ENCODE measurements around the gene FNDC11.
"Not testable (repeated sequence)": the region's sequence is repeated elsewhere in the genome, so short reads cannot be mapped to it uniquely, and the experiment has no call there.

The FNDC11 gene, protein sequence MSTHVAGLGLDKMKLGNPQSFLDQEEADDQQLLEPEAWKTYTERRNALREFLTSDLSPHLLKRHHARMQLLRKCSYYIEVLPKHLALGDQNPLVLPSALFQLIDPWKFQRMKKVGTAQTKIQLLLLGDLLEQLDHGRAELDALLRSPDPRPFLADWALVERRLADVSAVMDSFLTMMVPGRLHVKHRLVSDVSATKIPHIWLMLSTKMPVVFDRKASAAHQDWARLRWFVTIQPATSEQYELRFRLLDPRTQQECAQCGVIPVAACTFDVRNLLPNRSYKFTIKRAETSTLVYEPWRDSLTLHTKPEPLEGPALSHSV

GRCh38 chr20:63553933-63554290 is at the start of gene FNDC11:
Gene FNDC11, plus strand, starts transcription at chr20:63554159. Its CDS starts 1,505 bp downstream, at chr20:63555664.
- H3K36me3 Mint-ChIP-seq (ENCODE audit: low read depth): no peaks in the 10 kb centered on the region
- peaks cover 19% of the 10 kb centered on the region for H3K27me3 Mint-ChIP-seq (ENCODE audit: low read depth)
- peak within 1 kb of the TSS; percentile 73 for H3K4me3 Mint-ChIP-seq
- H3K27ac Mint-ChIP-seq: peak within 1 kb of the TSS; percentile 84
- peaks cover 12% of the 10 kb centered on the region for H3K4me1 Mint-ChIP-seq (ENCODE audit: low read depth)
- H3K9me3 Mint-ChIP-seq: no peaks in the 10 kb centered on the region
- DNase-seq (ENCODE audit: low spot score): peak; percentile 49

GRCh38 chr20:63504642-63505041 is 49.3 kb upstream of the FNDC11 start:
- Mint-ChIP-seq H3K36me3 (ENCODE audit: low read depth) (no peaks in the 10 kb centered on the region), H3K4me1 (ENCODE audit: low read depth) (peaks cover 4% of the 10 kb centered on the region)

GRCh38 chr20:63505281-63505680 is 48.7 kb upstream of the FNDC11 start:
- peaks cover 29% of the 10 kb centered on the region for H3K27me3 Mint-ChIP-seq (ENCODE audit: low read depth)
- no peaks in the 10 kb centered on the region for H3K36me3 Mint-ChIP-seq (ENCODE audit: low read depth)
- peaks cover 3% of the 10 kb centered on the region for H3K9me3 Mint-ChIP-seq
- peaks cover 4% of the 10 kb centered on the region for H3K4me1 Mint-ChIP-seq (ENCODE audit: low read depth)
- H3K27ac Mint-ChIP-seq: no peak overlapping the region
- H3K4me3 Mint-ChIP-seq: no peak overlapping the region
- DNase-seq (ENCODE audit: low spot score): no peak

More at GRCh38 chr20:63504642-63505041, 49.3 kb upstream of the FNDC11 start:
- no peak overlapping the region for H3K27ac Mint-ChIP-seq
- H3K4me3 Mint-ChIP-seq: no peak overlapping the region
- DNase-seq (ENCODE audit: low spot score): no peak
- peaks cover 3% of the 10 kb centered on the region for H3K9me3 Mint-ChIP-seq
- H3K27me3 Mint-ChIP-seq (ENCODE audit: low read depth): peaks cover 25% of the 10 kb centered on the region

DNA sequence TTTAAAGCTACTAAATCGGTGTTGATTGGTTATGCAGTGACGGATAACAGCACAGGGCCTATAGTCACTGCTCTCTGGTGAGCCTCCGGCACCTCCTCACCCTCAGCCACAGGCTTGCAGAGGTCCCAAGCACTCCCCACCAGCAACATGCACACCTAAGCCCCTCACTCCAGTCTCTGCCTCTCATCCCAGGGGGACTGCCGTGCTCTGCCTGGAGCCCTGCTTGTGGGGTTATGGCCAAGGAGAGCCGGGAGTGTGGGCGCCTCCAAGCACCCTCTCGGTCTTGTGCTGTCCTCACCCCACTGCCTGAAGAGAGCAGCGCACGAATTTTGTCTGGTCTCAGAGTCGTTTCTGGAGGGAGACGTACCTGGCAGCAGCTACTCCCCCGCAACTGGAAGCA is 48.2 kb upstream of the FNDC11 start:
- Mint-ChIP-seq H3K36me3 (ENCODE audit: low read depth) (no peaks in the 10 kb centered on the region), H3K4me1 (ENCODE audit: low read depth) (peaks cover 4% of the 10 kb centered on the region), H3K9me3 (peaks cover 3% of the 10 kb centered on the region), H3K27ac (no peak overlapping the region), H3K27me3 (ENCODE audit: low read depth) (peaks cover 30% of the 10 kb centered on the region), H3K4me3 (no peak overlapping the region)
- DNase-seq (ENCODE audit: low spot score): no peak

DNA sequence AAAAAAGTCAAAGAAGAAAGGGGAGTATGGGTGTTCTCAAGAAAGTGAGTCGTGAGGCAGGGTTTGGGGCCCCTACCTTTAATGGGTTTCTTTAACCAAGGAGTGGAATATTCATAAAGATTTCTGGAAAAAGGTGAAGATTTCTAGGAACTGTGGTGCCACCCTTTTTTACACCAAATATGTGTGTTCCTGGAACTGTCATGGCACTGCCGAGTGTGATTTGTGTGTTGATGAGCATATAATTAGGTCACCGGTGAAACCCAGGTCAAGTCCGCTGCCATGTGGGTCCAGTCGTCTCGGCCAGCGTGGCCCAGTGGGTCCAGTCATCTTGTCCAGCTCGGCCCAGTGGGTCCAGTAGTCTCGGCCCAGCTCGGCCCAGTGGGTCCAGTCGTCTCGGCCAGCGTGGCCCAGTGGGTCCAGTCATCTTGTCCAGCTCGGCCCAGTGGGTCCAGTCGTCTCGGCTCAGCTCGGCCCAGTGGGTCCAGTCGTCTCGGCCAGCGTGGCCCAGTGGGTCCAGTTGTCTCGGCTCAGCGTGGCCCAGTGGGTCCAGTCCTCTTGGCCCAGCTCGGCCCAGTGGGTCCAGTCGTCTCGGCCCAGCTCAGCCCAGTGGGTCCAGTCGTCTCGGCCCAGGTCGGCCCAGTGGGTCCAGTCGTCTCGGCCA is 46.7 kb upstream of the FNDC11 start:
- Mint-ChIP-seq H3K36me3 (ENCODE audit: low read depth) (no peaks in the 10 kb centered on the region), H3K27ac (no peak overlapping the region), H3K27me3 (ENCODE audit: low read depth) (peaks cover 27% of the 10 kb centered on the region), H3K9me3 (peaks cover 3% of the 10 kb centered on the region), H3K4me1 (ENCODE audit: low read depth) (peaks cover 4% of the 10 kb centered on the region), H3K4me3 (no peak overlapping the region)
- DNase-seq (ENCODE audit: low spot score): no peak

GRCh38 chr20:63508072-63508768 is 45.7 kb upstream of the FNDC11 start:
- Mint-ChIP-seq H3K4me3 (no peak overlapping the region), H3K27ac (no peak overlapping the region), H3K27me3 (ENCODE audit: low read depth) (peaks cover 36% of the 10 kb centered on the region)

DNA sequence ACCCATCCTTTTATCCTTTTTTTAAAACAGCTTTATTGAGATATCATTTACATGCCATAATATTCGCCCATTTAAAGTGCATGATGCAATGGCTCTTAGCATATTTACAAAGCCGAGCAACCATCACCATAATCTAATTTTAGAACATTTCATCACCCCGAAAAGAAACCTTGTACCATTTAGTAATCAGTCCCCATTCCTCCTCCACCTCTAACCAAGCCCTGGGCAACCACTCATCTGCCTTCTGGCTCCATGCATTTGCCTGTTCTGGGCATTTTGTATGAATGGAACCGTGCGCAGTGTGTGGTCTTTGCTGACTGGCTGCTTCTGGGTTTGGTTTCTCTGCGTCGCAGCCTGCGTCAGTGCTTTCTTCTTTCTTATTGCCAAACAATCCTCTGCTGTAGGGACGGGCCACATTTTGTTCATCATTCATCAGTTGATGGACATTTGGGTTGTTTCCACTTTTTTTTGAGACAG is 44.8 kb upstream of the FNDC11 start:
- DNase-seq (ENCODE audit: low spot score): no peak
- H3K4me3 Mint-ChIP-seq: no peak overlapping the region
- H3K9me3 Mint-ChIP-seq: peaks cover under 1% of the 10 kb centered on the region
- H3K27me3 Mint-ChIP-seq (ENCODE audit: low read depth): peaks cover 37% of the 10 kb centered on the region
- H3K36me3 Mint-ChIP-seq (ENCODE audit: low read depth): no peaks in the 10 kb centered on the region
- H3K4me1 Mint-ChIP-seq (ENCODE audit: low read depth): peaks cover 4% of the 10 kb centered on the region
- H3K27ac Mint-ChIP-seq: no peak overlapping the region

More at GRCh38 chr20:63508072-63508768, 45.7 kb upstream of the FNDC11 start:
- peak; percentile 16 for DNase-seq (ENCODE audit: low spot score)
- Mint-ChIP-seq H3K9me3 (peaks cover 3% of the 10 kb centered on the region), H3K36me3 (ENCODE audit: low read depth) (no peaks in the 10 kb centered on the region), H3K4me1 (ENCODE audit: low read depth) (peaks cover 4% of the 10 kb centered on the region)

GRCh38 chr20:63513207-63513606 is 40.8 kb upstream of the FNDC11 start:
- H3K27me3 Mint-ChIP-seq (ENCODE audit: low read depth): peaks cover 40% of the 10 kb centered on the region

DNA sequence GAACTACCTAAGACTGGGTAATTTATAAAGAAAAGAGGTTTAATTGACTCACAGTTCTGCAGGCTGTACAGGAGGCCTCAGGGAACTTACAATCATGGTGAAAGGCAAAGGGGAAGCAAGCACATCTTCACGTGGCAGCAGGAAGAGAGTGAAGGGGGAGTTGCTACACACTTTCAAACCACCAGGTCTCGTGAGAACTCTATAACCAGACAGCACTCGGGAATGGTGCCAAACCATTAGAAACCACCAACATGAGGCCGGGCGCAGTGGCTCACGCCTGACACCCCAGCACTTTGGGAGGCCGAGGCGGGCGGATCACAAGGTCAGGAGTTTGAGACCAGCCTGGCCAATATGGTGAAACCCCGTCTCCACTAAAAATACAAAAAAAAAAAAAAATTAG is 39.4 kb upstream of the FNDC11 start:
- not testable (repeated sequence) for H3K4me3 Mint-ChIP-seq; H3K27ac Mint-ChIP-seq; DNase-seq (ENCODE audit: low spot score)

More at GRCh38 chr20:63513207-63513606, 40.8 kb upstream of the FNDC11 start:
- Mint-ChIP-seq H3K9me3 (peaks cover 4% of the 10 kb centered on the region), H3K36me3 (ENCODE audit: low read depth) (no peaks in the 10 kb centered on the region), H3K4me3 (no peak overlapping the region), H3K4me1 (ENCODE audit: low read depth) (peaks cover under 1% of the 10 kb centered on the region), H3K27ac (no peak overlapping the region)
- no peak for DNase-seq (ENCODE audit: low spot score)

DNA sequence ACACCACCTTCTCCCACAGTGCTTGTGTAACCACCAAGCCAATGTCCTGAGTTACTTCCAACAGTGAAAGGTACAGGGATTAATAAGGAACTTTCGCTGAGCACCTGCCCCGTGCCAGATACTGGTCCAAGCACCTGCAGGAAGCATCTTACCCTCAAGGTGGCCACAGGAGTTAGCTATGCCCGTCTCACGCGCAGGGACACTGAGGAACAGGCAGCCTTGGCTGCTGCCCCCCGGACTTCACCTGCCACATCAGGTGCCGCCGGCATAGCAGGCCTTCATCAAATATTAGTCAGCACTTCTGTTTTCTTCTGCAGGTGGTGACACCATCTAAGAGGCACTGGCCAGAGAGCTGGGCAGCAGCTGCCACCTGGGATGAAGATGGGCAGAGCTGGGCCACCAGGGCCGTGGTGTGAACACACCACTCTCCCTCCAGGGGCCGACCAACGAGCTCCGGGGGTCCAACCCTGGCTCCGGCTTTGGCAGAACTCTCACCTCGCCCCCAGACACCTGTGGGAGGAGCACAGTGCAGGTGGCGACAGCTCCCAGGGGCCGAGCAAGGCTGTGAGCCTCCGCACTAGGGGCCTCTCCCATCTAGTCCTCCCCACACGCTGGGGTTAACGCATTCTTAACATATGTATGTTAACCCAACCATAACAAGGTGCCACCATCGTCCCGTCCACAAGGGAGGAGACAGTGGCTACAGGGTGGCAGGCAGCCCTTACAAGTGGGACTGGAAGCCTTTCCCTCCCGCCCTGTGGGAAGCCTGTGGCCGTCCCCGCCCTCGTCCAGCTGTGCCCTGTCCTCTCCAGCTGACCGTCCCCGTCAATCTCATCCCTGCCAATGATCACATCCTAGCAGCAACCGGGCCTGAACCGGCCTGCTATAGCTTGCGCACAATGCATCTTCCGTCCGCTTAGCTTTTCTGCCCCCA is 36.3 kb upstream of the FNDC11 start:
- peaks cover 9% of the 10 kb centered on the region for H3K36me3 Mint-ChIP-seq (ENCODE audit: low read depth)
- no peak overlapping the region for H3K27ac Mint-ChIP-seq
- peaks cover 4% of the 10 kb centered on the region for H3K9me3 Mint-ChIP-seq
- DNase-seq (ENCODE audit: low spot score): no peak
- H3K4me3 Mint-ChIP-seq: peak overlapping the region; percentile 48
- peaks cover 18% of the 10 kb centered on the region for H3K27me3 Mint-ChIP-seq (ENCODE audit: low read depth)
- H3K4me1 Mint-ChIP-seq (ENCODE audit: low read depth): peaks cover 5% of the 10 kb centered on the region

More for the DNA sequence above, 39.4 kb upstream of the FNDC11 start:
- not testable (repeated sequence) for H3K36me3 Mint-ChIP-seq (ENCODE audit: low read depth); H3K4me1 Mint-ChIP-seq (ENCODE audit: low read depth); H3K9me3 Mint-ChIP-seq
- H3K27me3 Mint-ChIP-seq (ENCODE audit: low read depth): peaks cover 33% of the 10 kb centered on the region

GRCh38 chr20:63518351-63518861 is 35.6 kb upstream of the FNDC11 start:
- Mint-ChIP-seq H3K27me3 (ENCODE audit: low read depth) (peaks cover 10% of the 10 kb centered on the region), H3K36me3 (ENCODE audit: low read depth) (peaks cover 16% of the 10 kb centered on the region), H3K27ac (no peak overlapping the region), H3K4me3 (no peak overlapping the region), H3K9me3 (peaks cover 4% of the 10 kb centered on the region), H3K4me1 (ENCODE audit: low read depth) (peaks cover 6% of the 10 kb centered on the region)
- no peak for DNase-seq (ENCODE audit: low spot score)

DNA sequence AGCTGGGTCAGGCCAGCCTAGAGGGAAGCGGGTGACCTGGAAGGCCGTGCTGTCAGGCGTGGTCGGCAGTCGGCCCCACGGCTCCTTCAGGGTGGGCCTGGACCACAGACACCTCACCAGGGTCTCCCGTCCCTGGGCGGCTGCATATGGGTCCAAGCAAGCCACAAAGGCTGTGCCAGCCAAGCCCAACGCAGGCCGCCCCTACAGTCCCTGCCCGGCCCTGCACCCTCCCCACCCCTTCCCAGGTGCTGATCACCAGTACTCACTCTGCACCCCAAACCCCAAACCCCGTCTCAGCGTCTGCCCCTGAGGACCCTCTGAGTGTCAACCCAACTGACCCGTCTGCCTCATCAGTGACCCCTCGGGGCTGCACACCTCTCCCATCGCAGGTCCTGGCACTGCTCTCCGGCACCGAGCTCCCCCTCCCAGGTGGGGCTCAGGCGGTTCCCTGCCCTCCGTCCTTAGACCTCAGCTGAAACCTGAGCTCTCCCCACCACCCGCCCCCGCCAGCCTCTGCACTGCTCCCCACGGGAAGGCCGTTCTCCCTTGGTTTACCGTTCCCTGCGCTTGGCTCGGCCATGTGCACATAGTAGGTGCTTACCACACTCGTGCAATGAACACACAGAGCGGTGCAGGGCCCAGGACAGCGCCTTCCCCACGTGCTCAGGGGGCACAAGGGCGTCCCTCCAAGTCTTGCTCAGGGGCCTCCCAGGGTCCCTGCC is 34.9 kb upstream of the FNDC11 start:
- H3K36me3 Mint-ChIP-seq (ENCODE audit: low read depth): peaks cover 22% of the 10 kb centered on the region
- H3K4me1 Mint-ChIP-seq (ENCODE audit: low read depth): peaks cover 6% of the 10 kb centered on the region
- peak overlapping the region; percentile 62 for H3K27ac Mint-ChIP-seq
- peaks cover 4% of the 10 kb centered on the region for H3K9me3 Mint-ChIP-seq
- peaks cover 8% of the 10 kb centered on the region for H3K27me3 Mint-ChIP-seq (ENCODE audit: low read depth)
- DNase-seq (ENCODE audit: low spot score): no peak
- peak overlapping the region; percentile 77 for H3K4me3 Mint-ChIP-seq
